Fibroblast of lung (primary cell): ENCODE data around the gene SURF6. TPM values are rescaled to one million over a fixed set of nuclear protein-coding genes. Genes with fewer than 3 reads are reported as not detected.

Experiments used
- DNase-seq, 2 donors: peaks; one replicate each; pipeline versions ENCODE4 v3.0.0 to v3.0.0-alpha.2; 2010; ENCODE audit warnings: low read depth in 2 of 2
- H2AFZ ChIP-seq: 2 replicates; pipeline ENCODE4 v1.5.1; 2012; ENCODE audit warnings: low read length, control low read depth, inconsistent platforms
- H3K27ac ChIP-seq: 2 replicates; pipeline ENCODE4 v1.5.1; 2011; ENCODE audit warnings: low read length, control low read depth; ENCODE audit not compliant: insufficient read depth
- H3K27me3 ChIP-seq: 2 replicates; pipeline ENCODE4 v1.5.1; 2011; ENCODE audit warnings: mild to moderate bottlenecking, low read length; ENCODE audit not compliant: control insufficient read depth, insufficient read depth
- H3K36me3 ChIP-seq: 2 replicates; pipeline ENCODE4 v1.5.1; 2011; ENCODE audit warnings: low read length; ENCODE audit not compliant: control insufficient read depth, insufficient read depth
- H3K4me1 ChIP-seq: 2 replicates; pipeline ENCODE4 v1.5.1; 2011; ENCODE audit warnings: low read length; ENCODE audit not compliant: control insufficient read depth, insufficient read depth; ENCODE audit errors: extremely low read depth
- H3K4me2 ChIP-seq: 2 replicates; pipeline ENCODE4 v1.5.1; 2011; ENCODE audit warnings: low read length, control low read depth; ENCODE audit not compliant: insufficient read depth; ENCODE audit errors: extremely low read depth
- H3K4me3 ChIP-seq, 4 experiments: fragments of 200-600 bp in 1 of 4; sonication (generic) in 1 of 4; replicated peaks in 1 of 4; 2 replicates each; pipeline ENCODE4 v1.5.1; 2011 to 2016; ENCODE audit warnings: low read length in 4 of 4, low read depth in 3 of 4, mild to moderate bottlenecking in 3 of 4, control low read depth in 2 of 4, inconsistent platforms in 1 of 4, mixed read lengths in 1 of 4; ENCODE audit not compliant: insufficient read depth in 1 of 4; ENCODE audit errors: control extremely low read depth in 1 of 4
- H3K79me2 ChIP-seq: 2 replicates; pipeline ENCODE4 v1.5.1; 2012; ENCODE audit warnings: mild to moderate bottlenecking, low read length, inconsistent platforms; ENCODE audit not compliant: control insufficient read depth, insufficient read depth
- H3K9ac ChIP-seq: 2 replicates; pipeline ENCODE4 v1.5.1; 2011; ENCODE audit warnings: mild to moderate bottlenecking, low read length, control low read depth; ENCODE audit not compliant: insufficient read depth
- H3K9me3 ChIP-seq: 2 replicates; pipeline ENCODE4 v1.5.1; 2012; ENCODE audit warnings: low read depth, low read length; ENCODE audit not compliant: control insufficient read depth, insufficient read depth
- H4K20me1 ChIP-seq: 2 replicates; pipeline ENCODE4 v1.5.1; 2011; ENCODE audit warnings: low read length; ENCODE audit not compliant: control insufficient read depth, insufficient read depth; ENCODE audit errors: extremely low read depth
- CTCF ChIP-seq, 2 donors: IDR thresholded peaks in 1 of 2; conservative IDR thresholded peaks in 1 of 2; 1 replicate in 1 of 2; 2 replicates in 1 of 2; pipeline ENCODE4 v1.5.1; 2011 to 2012; ENCODE audit warnings: low read length in 2 of 2, control low read depth in 1 of 2, inconsistent platforms in 1 of 2, low read depth in 1 of 2, mild to moderate bottlenecking in 1 of 2
- EZH2 ChIP-seq: IDR thresholded peaks from 2 replicates; pipeline ENCODE4 v1.5.1; 2012; ENCODE audit warnings: low read length, control low read depth, mild to moderate bottlenecking; ENCODE audit errors: missing control alignments
- polyA plus RNA-seq, 2 donors: library from polyadenylated mRNA; depleted of rRNA in 1 of 2; stranded (reverse) in 1 of 2; unstranded in 1 of 2; fragments of >200 nt; gene quantifications; 2 replicates each; pipeline ENCODE4 v1.2.1, GENCODE V29; 2011 to 2012; ENCODE audit warnings: missing spikeins in 1 of 2
- total RNA-seq: library from RNA; depleted of rRNA; stranded (reverse); fragments of >200 nt; gene quantifications from 2 replicates; pipeline ENCODE4 v1.2.1, GENCODE V29; 2014

SURF6 gene
- total and polyA plus RNA-seq, 2 donors (not counting 1 experiment from before 2014, with no cell fraction given): 4.8 to 8.3 TPM

DNA sequence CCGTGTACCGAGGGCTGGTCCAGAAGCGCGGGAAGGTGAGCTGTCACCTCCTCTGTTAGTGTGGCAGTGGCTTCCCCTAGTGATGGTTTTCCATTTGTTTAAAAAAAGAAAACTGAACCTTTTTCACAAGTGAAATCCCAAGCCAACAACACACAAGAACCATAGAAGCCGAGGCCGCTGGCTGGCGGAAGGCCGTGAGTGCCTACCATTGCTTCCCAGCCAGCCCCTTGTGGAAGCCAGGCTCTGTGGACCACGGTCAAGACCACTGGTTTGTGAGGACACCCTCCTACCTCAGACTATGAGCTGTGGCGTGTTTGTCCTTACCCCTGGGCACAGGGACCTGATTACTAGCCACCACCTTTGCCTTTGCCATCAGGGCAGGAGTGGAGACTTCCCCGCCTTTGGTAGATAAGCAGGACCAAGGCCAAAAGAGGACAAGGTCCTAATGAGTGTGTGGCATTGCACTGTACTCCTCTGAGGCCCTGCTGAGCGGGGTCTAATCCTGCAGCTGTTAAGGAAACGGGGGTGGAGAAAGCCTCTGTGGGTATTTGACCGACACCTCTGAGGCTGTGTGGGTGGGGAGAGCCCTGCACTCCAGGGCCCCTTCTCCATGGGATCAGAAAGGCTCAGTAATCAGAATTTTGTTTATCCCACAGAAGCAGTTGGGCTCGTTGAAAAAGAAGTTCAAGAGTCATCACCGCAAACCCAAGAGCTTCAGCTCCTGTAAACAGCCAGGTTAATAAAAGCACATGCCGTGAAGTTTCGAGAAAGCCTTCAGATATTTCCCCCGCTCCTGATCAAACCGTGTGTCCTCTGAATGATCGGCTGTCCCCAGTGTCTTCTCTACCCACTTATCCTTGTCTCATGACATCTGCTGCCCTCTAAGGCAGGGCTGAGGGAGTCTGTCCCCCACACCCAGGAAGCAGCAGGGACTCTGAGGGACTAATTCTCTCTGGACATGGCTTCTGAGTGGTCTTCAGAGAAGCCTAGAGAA, 24.7 kb upstream of the SURF6 start:
- Histone ChIP-seq H3K79me2 (peaks cover 31% of the 10 kb centered on the region), H3K9me3 (no peaks in the 10 kb centered on the region), H3K4me3 (no peak overlapping the region), H3K27me3 (no peaks in the 10 kb centered on the region), H3K9ac (no peak overlapping the region), H4K20me1 (no peaks in the 10 kb centered on the region), H3K4me2 (no peak overlapping the region), H2AFZ (no peak overlapping the region), H3K36me3 (peaks cover 37% of the 10 kb centered on the region), H3K27ac (no peak overlapping the region), H3K4me1 (peaks cover 6% of the 10 kb centered on the region)
- TF ChIP-seq EZH2 (no peak), CTCF (conservative IDR thresholded peaks at IDR 0.05 in 1 of 2, IDR thresholded peaks at IDR 0.05 in 1 of 2; ENCODE audit: low read depth in 1 of 2, low read length in 2 of 2) (no peak)
- no peak for DNase-seq

GRCh38 chr9:133359399-133360175, 23.6 kb upstream of the SURF6 start:
- H4K20me1 ChIP-seq: no peaks in the 10 kb centered on the region
- DNase-seq: no peak
- H3K4me1 ChIP-seq: peaks cover 6% of the 10 kb centered on the region
- H3K4me3 ChIP-seq: no peak overlapping the region
- no peak overlapping the region for H3K9ac ChIP-seq
- H3K27me3 ChIP-seq: no peaks in the 10 kb centered on the region
- H3K4me2 ChIP-seq: no peak overlapping the region
- peaks cover 34% of the 10 kb centered on the region for H3K36me3 ChIP-seq
- no peak overlapping the region for H2AFZ ChIP-seq
- TF ChIP-seq CTCF (conservative IDR thresholded peaks at IDR 0.05 in 1 of 2, IDR thresholded peaks at IDR 0.05 in 1 of 2; ENCODE audit: low read depth in 1 of 2, low read length in 2 of 2) (peak; percentile 18 to 25), EZH2 (no peak)
- H3K27ac ChIP-seq: no peak overlapping the region
- H3K79me2 ChIP-seq: peaks cover 22% of the 10 kb centered on the region
- H3K9me3 ChIP-seq: no peaks in the 10 kb centered on the region

DNA sequence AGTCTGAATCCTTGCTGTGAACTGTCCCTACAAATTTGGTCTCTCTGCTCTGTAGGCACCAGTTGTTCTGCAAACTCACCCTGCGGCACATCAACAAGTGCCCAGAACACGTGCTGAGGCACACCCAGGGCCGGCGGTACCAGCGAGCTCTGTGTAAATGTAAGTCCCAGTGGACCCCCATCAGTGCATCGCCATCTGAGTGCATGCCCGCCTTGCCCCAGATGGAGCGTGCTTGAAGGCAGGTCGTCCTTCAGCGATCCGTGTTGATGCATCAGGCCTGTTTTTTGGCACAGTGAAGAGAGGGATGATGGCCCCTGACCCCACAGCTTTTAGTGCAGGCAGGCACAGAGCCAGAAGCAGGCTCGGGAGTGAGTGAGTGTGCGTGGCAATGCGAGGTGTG, 21.7 kb upstream of the SURF6 start:
- H3K27me3 ChIP-seq: no peaks in the 10 kb centered on the region
- peaks cover 4% of the 10 kb centered on the region for H3K4me1 ChIP-seq
- no peak overlapping the region for H3K27ac ChIP-seq
- peak overlapping the region; percentile 88 for H3K4me2 ChIP-seq
- no peaks in the 10 kb centered on the region for H3K9me3 ChIP-seq
- no peak for DNase-seq
- H2AFZ ChIP-seq: no peak overlapping the region
- peaks cover 25% of the 10 kb centered on the region for H3K36me3 ChIP-seq
- peaks cover 12% of the 10 kb centered on the region for H3K79me2 ChIP-seq
- no peak for TF ChIP-seq EZH2
- no peak for TF ChIP-seq CTCF (conservative IDR thresholded peaks at IDR 0.05 in 1 of 2, IDR thresholded peaks at IDR 0.05 in 1 of 2; ENCODE audit: low read depth in 1 of 2, low read length in 2 of 2)
- no peak overlapping the region for H3K9ac ChIP-seq
- peak overlapping the region in 2 of 4 experiments; percentile 60 to 70 for H3K4me3 ChIP-seq
- H4K20me1 ChIP-seq: no peaks in the 10 kb centered on the region
